ENCODE measurements around the gene DMPK. TPM values are rescaled to one million over a fixed set of nuclear protein-coding genes. Genes with fewer than 3 reads are reported as not detected.

Gene DMPK
- total and polyA plus RNA-seq, 2 experiments from 2014 or later, result 9.8 to 24.0 TPM

DNA sequence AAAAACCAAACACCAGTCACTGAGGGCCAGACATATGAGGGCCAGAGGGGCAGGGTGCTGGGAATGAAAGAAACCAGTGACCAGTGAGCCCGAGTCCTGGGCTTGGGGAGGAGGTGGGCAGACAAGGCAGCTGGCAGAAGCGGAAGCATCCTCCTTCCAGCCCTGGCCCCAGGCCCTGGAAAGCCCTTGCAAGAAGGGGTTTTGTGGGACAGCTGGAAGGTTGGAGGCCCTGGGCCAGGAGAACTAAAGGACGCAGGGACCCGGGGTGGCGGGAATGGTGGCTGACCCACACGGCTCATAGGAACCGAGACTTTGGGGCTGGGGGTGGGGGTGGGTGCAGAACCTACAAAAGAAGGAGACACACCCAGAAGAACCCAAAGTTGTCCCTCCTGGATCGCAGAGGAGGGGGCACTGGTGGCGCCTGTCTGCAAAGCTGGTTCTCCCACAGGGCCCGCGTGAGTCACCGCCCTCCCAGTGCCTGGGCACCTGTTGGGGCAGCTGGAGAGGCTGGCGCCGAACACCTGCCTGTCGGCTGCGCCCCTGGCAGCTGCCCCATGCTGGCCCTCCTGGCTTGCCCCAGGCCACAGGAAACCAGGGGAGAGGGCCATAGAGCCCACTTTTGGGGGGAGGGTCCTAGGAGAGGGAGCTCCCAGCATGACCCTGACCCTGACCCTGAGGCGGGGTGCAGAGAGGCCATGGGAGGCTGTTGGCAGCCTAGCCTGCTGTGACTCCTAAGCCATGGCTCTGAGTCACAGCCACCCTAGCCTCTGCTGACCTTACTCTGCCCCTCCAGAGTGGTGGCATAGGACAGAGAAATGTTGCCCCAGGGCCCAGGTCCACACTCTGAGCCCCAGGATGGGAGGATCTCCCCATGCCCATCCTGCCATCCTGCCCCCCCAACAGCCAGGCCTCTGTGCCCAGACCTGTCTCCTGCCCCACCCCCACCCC is 802 bp downstream of the DMPK start:
- ATAC-seq (no peak), DNase-seq (ENCODE audit: low spot score) (no peak)
- Histone ChIP-seq H3K4me1 (ENCODE audit: insufficient read depth) (peaks cover 33% of the 10 kb centered on the region), H3K9me2 (ENCODE audit: insufficient read depth) (no peaks in the 10 kb centered on the region), H2AFZ (no peak overlapping the region), H3K27me3 (ENCODE audit: insufficient read depth) (peaks cover 8% of the 10 kb centered on the region), H4K20me1 (replicated peaks; ENCODE audit: insufficient read depth) (peaks cover 7% of the 10 kb centered on the region), H3K27ac (ENCODE audit: low read depth) (no peak overlapping the region), H3K36me3 (ENCODE audit: insufficient read depth) (no peaks in the 10 kb centered on the region), H3K4me2 (no peak overlapping the region), H3F3A (replicated peaks; ENCODE audit: low read depth) (peaks cover 12% of the 10 kb centered on the region; the same call in 1 of the 2 replicates), H3K4me3 (no peak overlapping the region), H3K79me2 (replicated peaks; ENCODE audit: insufficient read depth) (no peaks in the 10 kb centered on the region)
- Mint-ChIP-seq H3K4me1 (peaks cover 35% of the 10 kb centered on the region), H3K4me3 (no peak overlapping the region; the same call in 2 of the 3 replicates), H3K27ac (no peak overlapping the region), H3K27me3 (ENCODE audit: insufficient read depth, low read depth, poor library complexity) (peaks cover 36% of the 10 kb centered on the region), H3K9me3 (no peaks in the 10 kb centered on the region), H3K36me3 (ENCODE audit: low read depth) (peaks cover 30% of the 10 kb centered on the region)
- TF ChIP-seq STAT1 (IDR thresholded peaks at IDR 0.05; ENCODE audit: unreplicated experiment) (no peak), NANOG (IDR thresholded peaks at IDR 0.05; ENCODE audit: borderline replicate concordance) (no peak), ZNF331 (CRISPR knock-in tag; IDR thresholded peaks at IDR 0.05; ENCODE audit: low read depth) (no peak), POLR2AphosphoS5 (IDR thresholded peaks at IDR 0.05; ENCODE audit: low read depth) (no peak), EZH2 (IDR thresholded peaks at IDR 0.05; ENCODE audit: low read depth, unreplicated experiment) (no peak), CREB1 (CRISPR knock-in tag; IDR thresholded peaks at IDR 0.05; ENCODE audit: low read depth) (no peak), ZNF114 (CRISPR knock-in tag; IDR thresholded peaks at IDR 0.05) (no peak), JUNB (IDR thresholded peaks at IDR 0.05; ENCODE audit: unreplicated experiment) (no peak)
- TF ChIP-seq, protein P1, sequence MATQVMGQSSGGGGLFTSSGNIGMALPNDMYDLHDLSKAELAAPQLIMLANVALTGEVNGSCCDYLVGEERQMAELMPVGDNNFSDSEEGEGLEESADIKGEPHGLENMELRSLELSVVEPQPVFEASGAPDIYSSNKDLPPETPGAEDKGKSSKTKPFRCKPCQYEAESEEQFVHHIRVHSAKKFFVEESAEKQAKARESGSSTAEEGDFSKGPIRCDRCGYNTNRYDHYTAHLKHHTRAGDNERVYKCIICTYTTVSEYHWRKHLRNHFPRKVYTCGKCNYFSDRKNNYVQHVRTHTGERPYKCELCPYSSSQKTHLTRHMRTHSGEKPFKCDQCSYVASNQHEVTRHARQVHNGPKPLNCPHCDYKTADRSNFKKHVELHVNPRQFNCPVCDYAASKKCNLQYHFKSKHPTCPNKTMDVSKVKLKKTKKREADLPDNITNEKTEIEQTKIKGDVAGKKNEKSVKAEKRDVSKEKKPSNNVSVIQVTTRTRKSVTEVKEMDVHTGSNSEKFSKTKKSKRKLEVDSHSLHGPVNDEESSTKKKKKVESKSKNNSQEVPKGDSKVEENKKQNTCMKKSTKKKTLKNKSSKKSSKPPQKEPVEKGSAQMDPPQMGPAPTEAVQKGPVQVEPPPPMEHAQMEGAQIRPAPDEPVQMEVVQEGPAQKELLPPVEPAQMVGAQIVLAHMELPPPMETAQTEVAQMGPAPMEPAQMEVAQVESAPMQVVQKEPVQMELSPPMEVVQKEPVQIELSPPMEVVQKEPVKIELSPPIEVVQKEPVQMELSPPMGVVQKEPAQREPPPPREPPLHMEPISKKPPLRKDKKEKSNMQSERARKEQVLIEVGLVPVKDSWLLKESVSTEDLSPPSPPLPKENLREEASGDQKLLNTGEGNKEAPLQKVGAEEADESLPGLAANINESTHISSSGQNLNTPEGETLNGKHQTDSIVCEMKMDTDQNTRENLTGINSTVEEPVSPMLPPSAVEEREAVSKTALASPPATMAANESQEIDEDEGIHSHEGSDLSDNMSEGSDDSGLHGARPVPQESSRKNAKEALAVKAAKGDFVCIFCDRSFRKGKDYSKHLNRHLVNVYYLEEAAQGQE (IDR thresholded peaks at IDR 0.05; ENCODE audit: unreplicated experiment), result no peak
- TF ChIP-seq, protein P2, sequence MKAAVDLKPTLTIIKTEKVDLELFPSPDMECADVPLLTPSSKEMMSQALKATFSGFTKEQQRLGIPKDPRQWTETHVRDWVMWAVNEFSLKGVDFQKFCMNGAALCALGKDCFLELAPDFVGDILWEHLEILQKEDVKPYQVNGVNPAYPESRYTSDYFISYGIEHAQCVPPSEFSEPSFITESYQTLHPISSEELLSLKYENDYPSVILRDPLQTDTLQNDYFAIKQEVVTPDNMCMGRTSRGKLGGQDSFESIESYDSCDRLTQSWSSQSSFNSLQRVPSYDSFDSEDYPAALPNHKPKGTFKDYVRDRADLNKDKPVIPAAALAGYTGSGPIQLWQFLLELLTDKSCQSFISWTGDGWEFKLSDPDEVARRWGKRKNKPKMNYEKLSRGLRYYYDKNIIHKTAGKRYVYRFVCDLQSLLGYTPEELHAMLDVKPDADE (IDR thresholded peaks at IDR 0.05), result no peak
- TF ChIP-seq, protein P3, sequence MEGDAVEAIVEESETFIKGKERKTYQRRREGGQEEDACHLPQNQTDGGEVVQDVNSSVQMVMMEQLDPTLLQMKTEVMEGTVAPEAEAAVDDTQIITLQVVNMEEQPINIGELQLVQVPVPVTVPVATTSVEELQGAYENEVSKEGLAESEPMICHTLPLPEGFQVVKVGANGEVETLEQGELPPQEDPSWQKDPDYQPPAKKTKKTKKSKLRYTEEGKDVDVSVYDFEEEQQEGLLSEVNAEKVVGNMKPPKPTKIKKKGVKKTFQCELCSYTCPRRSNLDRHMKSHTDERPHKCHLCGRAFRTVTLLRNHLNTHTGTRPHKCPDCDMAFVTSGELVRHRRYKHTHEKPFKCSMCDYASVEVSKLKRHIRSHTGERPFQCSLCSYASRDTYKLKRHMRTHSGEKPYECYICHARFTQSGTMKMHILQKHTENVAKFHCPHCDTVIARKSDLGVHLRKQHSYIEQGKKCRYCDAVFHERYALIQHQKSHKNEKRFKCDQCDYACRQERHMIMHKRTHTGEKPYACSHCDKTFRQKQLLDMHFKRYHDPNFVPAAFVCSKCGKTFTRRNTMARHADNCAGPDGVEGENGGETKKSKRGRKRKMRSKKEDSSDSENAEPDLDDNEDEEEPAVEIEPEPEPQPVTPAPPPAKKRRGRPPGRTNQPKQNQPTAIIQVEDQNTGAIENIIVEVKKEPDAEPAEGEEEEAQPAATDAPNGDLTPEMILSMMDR (conservative IDR thresholded peaks at IDR 0.05; ENCODE audit: low read depth in 2 of 2), result no peak
- TF ChIP-seq, protein P4, sequence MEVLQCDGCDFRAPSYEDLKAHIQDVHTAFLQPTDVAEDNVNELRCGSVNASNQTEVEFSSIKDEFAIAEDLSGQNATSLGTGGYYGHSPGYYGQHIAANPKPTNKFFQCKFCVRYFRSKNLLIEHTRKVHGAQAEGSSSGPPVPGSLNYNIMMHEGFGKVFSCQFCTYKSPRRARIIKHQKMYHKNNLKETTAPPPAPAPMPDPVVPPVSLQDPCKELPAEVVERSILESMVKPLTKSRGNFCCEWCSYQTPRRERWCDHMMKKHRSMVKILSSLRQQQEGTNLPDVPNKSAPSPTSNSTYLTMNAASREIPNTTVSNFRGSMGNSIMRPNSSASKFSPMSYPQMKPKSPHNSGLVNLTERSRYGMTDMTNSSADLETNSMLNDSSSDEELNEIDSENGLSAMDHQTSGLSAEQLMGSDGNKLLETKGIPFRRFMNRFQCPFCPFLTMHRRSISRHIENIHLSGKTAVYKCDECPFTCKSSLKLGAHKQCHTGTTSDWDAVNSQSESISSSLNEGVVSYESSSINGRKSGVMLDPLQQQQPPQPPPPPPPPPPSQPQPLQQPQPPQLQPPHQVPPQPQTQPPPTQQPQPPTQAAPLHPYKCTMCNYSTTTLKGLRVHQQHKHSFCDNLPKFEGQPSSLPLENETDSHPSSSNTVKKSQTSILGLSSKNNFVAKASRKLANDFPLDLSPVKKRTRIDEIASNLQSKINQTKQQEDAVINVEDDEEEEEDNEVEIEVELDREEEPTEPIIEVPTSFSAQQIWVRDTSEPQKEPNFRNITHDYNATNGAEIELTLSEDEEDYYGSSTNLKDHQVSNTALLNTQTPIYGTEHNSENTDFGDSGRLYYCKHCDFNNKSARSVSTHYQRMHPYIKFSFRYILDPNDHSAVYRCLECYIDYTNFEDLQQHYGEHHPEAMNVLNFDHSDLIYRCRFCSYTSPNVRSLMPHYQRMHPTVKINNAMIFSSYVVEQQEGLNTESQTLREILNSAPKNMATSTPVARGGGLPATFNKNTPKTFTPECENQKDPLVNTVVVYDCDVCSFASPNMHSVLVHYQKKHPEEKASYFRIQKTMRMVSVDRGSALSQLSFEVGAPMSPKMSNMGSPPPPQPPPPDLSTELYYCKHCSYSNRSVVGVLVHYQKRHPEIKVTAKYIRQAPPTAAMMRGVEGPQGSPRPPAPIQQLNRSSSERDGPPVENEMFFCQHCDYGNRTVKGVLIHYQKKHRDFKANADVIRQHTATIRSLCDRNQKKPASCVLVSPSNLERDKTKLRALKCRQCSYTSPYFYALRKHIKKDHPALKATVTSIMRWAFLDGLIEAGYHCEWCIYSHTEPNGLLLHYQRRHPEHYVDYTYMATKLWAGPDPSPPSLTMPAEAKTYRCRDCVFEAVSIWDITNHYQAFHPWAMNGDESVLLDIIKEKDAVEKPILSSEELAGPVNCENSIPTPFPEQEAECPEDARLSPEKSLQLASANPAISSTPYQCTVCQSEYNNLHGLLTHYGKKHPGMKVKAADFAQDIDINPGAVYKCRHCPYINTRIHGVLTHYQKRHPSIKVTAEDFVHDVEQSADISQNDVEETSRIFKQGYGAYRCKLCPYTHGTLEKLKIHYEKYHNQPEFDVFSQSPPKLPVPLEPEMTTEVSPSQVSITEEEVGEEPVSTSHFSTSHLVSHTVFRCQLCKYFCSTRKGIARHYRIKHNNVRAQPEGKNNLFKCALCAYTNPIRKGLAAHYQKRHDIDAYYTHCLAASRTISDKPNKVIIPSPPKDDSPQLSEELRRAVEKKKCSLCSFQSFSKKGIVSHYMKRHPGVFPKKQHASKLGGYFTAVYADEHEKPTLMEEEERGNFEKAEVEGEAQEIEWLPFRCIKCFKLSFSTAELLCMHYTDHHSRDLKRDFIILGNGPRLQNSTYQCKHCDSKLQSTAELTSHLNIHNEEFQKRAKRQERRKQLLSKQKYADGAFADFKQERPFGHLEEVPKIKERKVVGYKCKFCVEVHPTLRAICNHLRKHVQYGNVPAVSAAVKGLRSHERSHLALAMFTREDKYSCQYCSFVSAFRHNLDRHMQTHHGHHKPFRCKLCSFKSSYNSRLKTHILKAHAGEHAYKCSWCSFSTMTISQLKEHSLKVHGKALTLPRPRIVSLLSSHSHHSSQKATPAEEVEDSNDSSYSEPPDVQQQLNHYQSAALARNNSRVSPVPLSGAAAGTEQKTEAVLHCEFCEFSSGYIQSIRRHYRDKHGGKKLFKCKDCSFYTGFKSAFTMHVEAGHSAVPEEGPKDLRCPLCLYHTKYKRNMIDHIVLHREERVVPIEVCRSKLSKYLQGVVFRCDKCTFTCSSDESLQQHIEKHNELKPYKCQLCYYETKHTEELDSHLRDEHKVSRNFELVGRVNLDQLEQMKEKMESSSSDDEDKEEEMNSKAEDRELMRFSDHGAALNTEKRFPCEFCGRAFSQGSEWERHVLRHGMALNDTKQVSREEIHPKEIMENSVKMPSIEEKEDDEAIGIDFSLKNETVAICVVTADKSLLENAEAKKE (CRISPR knock-in tag; IDR thresholded peaks at IDR 0.05), result no peak

Data from GM23338 (cell line).